ENCODE results near the gene ADORA1. TPM values are rescaled to one million over a fixed set of nuclear protein-coding genes. Genes with fewer than 3 reads are reported as not detected.

The ADORA1 gene
- polyA plus RNA-seq, 1 donor (not counting 4 experiments of a cell fraction or from before 2014, with no cell fraction given) = 0.09 TPM

GRCh38 chr1:203182387-203182953 is 54.9 kb downstream of the ADORA1 start:
- Histone ChIP-seq H3K4me3 (ENCODE audit: control insufficient read depth in 2 of 3, extremely low read depth in 1 of 3, insufficient read depth in 2 of 3, low read depth in 1 of 3, low read length in 3 of 3) (no peak overlapping the region), H2AFZ (ENCODE audit: control insufficient read depth, low read length) (no peak overlapping the region), H3K27me3 (ENCODE audit: control insufficient read depth, extremely low read depth, insufficient read depth, low read length) (peaks cover 6% of the 10 kb centered on the region), H3K4me1 (ENCODE audit: control insufficient read depth, extremely low read depth, insufficient read depth, low read length) (no peaks in the 10 kb centered on the region), H3K27ac (ENCODE audit: control insufficient read depth, insufficient read depth, low read length) (no peak overlapping the region), H3K79me2 (ENCODE audit: control insufficient read depth, insufficient read depth, low read length) (no peaks in the 10 kb centered on the region), H4K20me1 (ENCODE audit: control insufficient read depth, extremely low read depth, insufficient read depth, low read length) (no peaks in the 10 kb centered on the region), H3K9me1 (ENCODE audit: control insufficient read depth, extremely low read depth, insufficient read depth, low read length) (no peaks in the 10 kb centered on the region), H3K36me3 (ENCODE audit: control insufficient read depth in 2 of 2, extremely low read depth in 1 of 2, insufficient read depth in 2 of 2, low read length in 2 of 2) (no peaks in the 10 kb centered on the region), H3K4me2 (ENCODE audit: control insufficient read depth, extremely low read depth, insufficient read depth, low read depth, low read length) (no peak overlapping the region), H3K9ac (ENCODE audit: control insufficient read depth, extremely low read depth, insufficient read depth, low read length) (no peak overlapping the region), H3K9me3 (ENCODE audit: control insufficient read depth, low read depth, low read length) (no peaks in the 10 kb centered on the region)
- dilution Hi-C loops (cut with MboI; ENCODE audit: extremely low pct_ligation_motif_present, low sequenced_read_pairs) = no loop called here
- TF ChIP-seq CTCF (optimal IDR thresholded peaks at IDR 0.05 in 1 of 3, IDR thresholded peaks at IDR 0.05 in 1 of 3, conservative IDR thresholded peaks at IDR 0.05 in 1 of 3; ENCODE audit: extremely low read depth in 1 of 3, insufficient read depth in 2 of 3, low read length in 3 of 3) = no peak
- TF ChIP-seq EZH2 (IDR thresholded peaks at IDR 0.05; ENCODE audit: low read length) = no peak
- DNase-seq (ENCODE audit: low read depth, low spot score) = no peak
- FAIRE-seq = no peak

GRCh38 chr1:203183828-203184227 is 56.3 kb downstream of the ADORA1 start:
- no peak overlapping the region for H3K4me3 ChIP-seq (ENCODE audit: control insufficient read depth in 2 of 3, extremely low read depth in 1 of 3, insufficient read depth in 2 of 3, low read depth in 1 of 3, low read length in 3 of 3)
- DNase-seq (ENCODE audit: low read depth, low spot score) = no peak
- H4K20me1 ChIP-seq (ENCODE audit: control insufficient read depth, extremely low read depth, insufficient read depth, low read length) = no peaks in the 10 kb centered on the region
- no peaks in the 10 kb centered on the region for H3K79me2 ChIP-seq (ENCODE audit: control insufficient read depth, insufficient read depth, low read length)
- no peak for TF ChIP-seq CTCF (optimal IDR thresholded peaks at IDR 0.05 in 1 of 3, IDR thresholded peaks at IDR 0.05 in 1 of 3, conservative IDR thresholded peaks at IDR 0.05 in 1 of 3; ENCODE audit: extremely low read depth in 1 of 3, insufficient read depth in 2 of 3, low read length in 3 of 3)
- no peak for TF ChIP-seq EZH2 (IDR thresholded peaks at IDR 0.05; ENCODE audit: low read length)
- no peak overlapping the region for H3K9ac ChIP-seq (ENCODE audit: control insufficient read depth, extremely low read depth, insufficient read depth, low read length)
- H3K9me3 ChIP-seq (ENCODE audit: control insufficient read depth, low read depth, low read length) = no peaks in the 10 kb centered on the region
- no peaks in the 10 kb centered on the region for H3K36me3 ChIP-seq (ENCODE audit: control insufficient read depth in 2 of 2, extremely low read depth in 1 of 2, insufficient read depth in 2 of 2, low read length in 2 of 2)
- H3K9me1 ChIP-seq (ENCODE audit: control insufficient read depth, extremely low read depth, insufficient read depth, low read length) = no peaks in the 10 kb centered on the region
- no peak overlapping the region for H2AFZ ChIP-seq (ENCODE audit: control insufficient read depth, low read length)
- no peak overlapping the region for H3K27ac ChIP-seq (ENCODE audit: control insufficient read depth, insufficient read depth, low read length)
- no peaks in the 10 kb centered on the region for H3K4me1 ChIP-seq (ENCODE audit: control insufficient read depth, extremely low read depth, insufficient read depth, low read length)
- FAIRE-seq = no peak
- peaks cover 6% of the 10 kb centered on the region for H3K27me3 ChIP-seq (ENCODE audit: control insufficient read depth, extremely low read depth, insufficient read depth, low read length)
- H3K4me2 ChIP-seq (ENCODE audit: control insufficient read depth, extremely low read depth, insufficient read depth, low read depth, low read length) = no peak overlapping the region
- dilution Hi-C loops (cut with MboI; ENCODE audit: extremely low pct_ligation_motif_present, low sequenced_read_pairs) = no loop called here
